Endothelial cell of umbilical vein (primary cell): ENCODE measurements around the gene THSD4. TPM values are rescaled to one million over a fixed set of nuclear protein-coding genes. Genes with fewer than 3 reads are reported as not detected.

Experiments used
- BruUV-seq: library from RNA; stranded (reverse); fragments of 400-500 nt; replicated peaks from 2 replicates; lab custom pipeline; 2021; lab: Mats Ljungman, UMichigan
- CTCF ChIA-PET: fragments of 300-600, 350-600 bp; sonication (Branson Sonifier 250); formaldehyde crosslinking; loops from one replicate; lab custom pipeline; 2021; ENCODE audit warnings: antibody characterized with exemption, inconsistent platforms; lab: Charles Lee
- POLR2A ChIA-PET: fragments of 300-600, 350-600 bp; sonication (Branson Sonifier 250); formaldehyde crosslinking; loops from one replicate; lab custom pipeline; 2021; ENCODE audit warnings: antibody characterized with exemption, inconsistent platforms; lab: Charles Lee
- DNase-seq: peaks from one replicate; pipeline ENCODE4 v3.0.0-alpha.2; 2011; ENCODE audit warnings: low read depth, low spot score
- FAIRE-seq: peaks from 2 replicates; lab custom pipeline; 2011; peaks lifted over from hg19 to GRCh38; lab: Jason Lieb, UNC
- H2AFZ ChIP-seq: 2 replicates; pipeline ENCODE4 v1.6.0; 2012; ENCODE audit warnings: low read depth, low read length, control low read depth, inconsistent platforms
- H3K27ac ChIP-seq: 2 replicates; pipeline ENCODE4 v1.5.1; 2011; ENCODE audit warnings: low read depth, mild to moderate bottlenecking, control low read depth, low read length, moderate library complexity; ENCODE audit not compliant: insufficient read depth
- H3K27me3 ChIP-seq, 2 experiments: 2 replicates each; pipeline versions ENCODE4 v1.6.0 to v1.6.1; 2011; ENCODE audit warnings: low read length in 2 of 2, mixed read lengths in 1 of 2; ENCODE audit not compliant: control insufficient read depth in 2 of 2, insufficient read depth in 2 of 2
- H3K36me3 ChIP-seq, 2 experiments: 2 replicates in 1 of 2; 3 replicates in 1 of 2; pipeline ENCODE4 v1.5.1; 2011; ENCODE audit warnings: low read length in 2 of 2, mild to moderate bottlenecking in 1 of 2, moderate library complexity in 1 of 2; ENCODE audit not compliant: control insufficient read depth in 2 of 2, insufficient read depth in 2 of 2; ENCODE audit errors: extremely low read depth in 1 of 2
- H3K4me1 ChIP-seq: 3 replicates; pipeline ENCODE4 v1.5.1; 2011; ENCODE audit warnings: mild to moderate bottlenecking, low read length; ENCODE audit not compliant: control insufficient read depth, insufficient read depth; ENCODE audit errors: extremely low read depth
- H3K4me2 ChIP-seq: 2 replicates; pipeline ENCODE4 v1.6.1; 2011; ENCODE audit warnings: low read length, control low read depth, mixed read lengths; ENCODE audit not compliant: insufficient read depth
- H3K4me3 ChIP-seq, 3 experiments: fragments of 200-600 bp in 1 of 3; sonication (generic), shearing (Covaris generic) in 1 of 3; replicated peaks in 1 of 3; 2 replicates each; pipeline ENCODE4 v1.5.1; 2011 to 2016; ENCODE audit warnings: control low read depth in 3 of 3, low read length in 3 of 3, mild to moderate bottlenecking in 2 of 3, inconsistent platforms in 1 of 3, low read depth in 1 of 3, moderate library complexity in 1 of 3; ENCODE audit not compliant: insufficient read depth in 1 of 3
- H3K79me2 ChIP-seq: 2 replicates; pipeline ENCODE4 v1.6.0; 2012; ENCODE audit warnings: low read length, inconsistent platforms; ENCODE audit not compliant: control insufficient read depth, insufficient read depth
- H3K9ac ChIP-seq: replicated peaks from 2 replicates; pipeline ENCODE3; 2011; ENCODE audit warnings: low read length, control low read depth; ENCODE audit not compliant: insufficient read depth; ENCODE audit errors: extremely low read depth
- H3K9me1 ChIP-seq: replicated peaks from 3 replicates; pipeline ENCODE4 v1.6.0; 2011; ENCODE audit warnings: mild to moderate bottlenecking, low read length; ENCODE audit not compliant: control insufficient read depth, insufficient read depth; ENCODE audit errors: extremely low read depth
- H3K9me3 ChIP-seq: replicated peaks from 2 replicates; pipeline ENCODE4 v1.5.1; 2012; ENCODE audit warnings: low read length, inconsistent platforms; ENCODE audit not compliant: control insufficient read depth, insufficient read depth
- H4K20me1 ChIP-seq: replicated peaks from 2 replicates; pipeline ENCODE3; 2011; ENCODE audit warnings: mild to moderate bottlenecking, low read length; ENCODE audit not compliant: control insufficient read depth, insufficient read depth; ENCODE audit errors: extremely low read depth
- CTCF ChIP-seq, 2 donors: IDR thresholded peaks; 1 replicate in 1 of 2; 2 replicates in 1 of 2; pipeline ENCODE4 v1.5.1; 2011; ENCODE audit warnings: low read length in 2 of 2, mild to moderate bottlenecking in 2 of 2, moderate library complexity in 2 of 2, control low read depth in 1 of 2, inconsistent platforms in 1 of 2, low read depth in 1 of 2; ENCODE audit not compliant: insufficient read depth in 1 of 2; ENCODE audit errors: extremely low read depth in 1 of 2
- EZH2 ChIP-seq: IDR thresholded peaks from 2 replicates; pipeline ENCODE4 v1.6.1; 2012; ENCODE audit warnings: borderline replicate concordance, low read depth, mild to moderate bottlenecking, moderate library complexity, low read length, inconsistent platforms; ENCODE audit not compliant: severe bottlenecking
- FOS ChIP-seq: IDR thresholded peaks from 2 replicates; pipeline ENCODE4 v1.6.1; 2011; ENCODE audit warnings: mild to moderate bottlenecking, low read length, moderate library complexity, borderline replicate concordance; ENCODE audit not compliant: insufficient read depth
- GATA2 ChIP-seq: IDR thresholded peaks from 2 replicates; pipeline ENCODE4 v1.7.0; 2011; ENCODE audit warnings: low read depth, mild to moderate bottlenecking, moderate library complexity, mixed read lengths, low read length; ENCODE audit not compliant: insufficient read length, insufficient read depth
- JUN ChIP-seq: IDR thresholded peaks from 2 replicates; pipeline ENCODE4 v1.6.1; 2011; ENCODE audit warnings: borderline replicate concordance, low read depth; ENCODE audit not compliant: insufficient read length, insufficient read depth
- MAX ChIP-seq: IDR thresholded peaks from 2 replicates; pipeline ENCODE4 v1.6.1; 2011; ENCODE audit not compliant: insufficient read depth, insufficient read length
- MYC ChIP-seq: IDR thresholded peaks from one replicate; pipeline ENCODE4 v1.6.1; 2011; ENCODE audit warnings: mild to moderate bottlenecking, low read depth, low read length
- dilution Hi-C: fragments of 300-500 bp; cut with MboI; formaldehyde crosslinking; loops from one replicate; pipeline ENCODE4 v1.15.0; 2019; ENCODE audit warnings: low sequenced_read_pairs; ENCODE audit not compliant: extremely low pct_ligation_motif_present
- intact Hi-C: fragments of 100-400 bp; cut with micrococcal nuclease; formaldehyde crosslinking; loops from one replicate; pipeline ENCODE4 v1.10.0; 2022
- polyA plus RNA-seq, 4 experiments: library from polyadenylated mRNA; depleted of rRNA in 3 of 4; stranded (reverse) in 3 of 4; unstranded in 1 of 4; fragments of >200 nt; gene quantifications; 2 replicates each; pipeline versions ENCODE4 v1.2.1 to v1.2.3, GENCODE V29; 2011 to 2012; ENCODE audit warnings: missing spikeins in 1 of 4
- total RNA-seq: library from RNA; stranded (reverse); gene quantifications from 2 replicates; pipeline ENCODE4 v1.2.3, GENCODE V29; 2021

Gene THSD4
- total and polyA plus RNA-seq, 2 donors (not counting 3 experiments of a cell fraction or from before 2014, with no cell fraction given), result 9.9 to 25.4 TPM

GRCh38 chr15:71107501-71107815 is 7.8 kb upstream of the THSD4 start:
- no peaks in the 10 kb centered on the region for H3K4me1 ChIP-seq
- no peak for TF ChIP-seq MYC
- no peak for TF ChIP-seq EZH2
- TF ChIP-seq CTCF (IDR thresholded peaks at IDR 0.05; ENCODE audit: extremely low read depth in 1 of 2, insufficient read depth in 1 of 2, low read depth in 1 of 2, low read length in 2 of 2), result no peak
- TF ChIP-seq JUN, result no peak
- no peak for TF ChIP-seq MAX
- TF ChIP-seq FOS, result no peak
- no peak for TF ChIP-seq GATA2
- H3K9ac ChIP-seq, result no peak overlapping the region
- H3K79me2 ChIP-seq, result no peaks in the 10 kb centered on the region
- H3K27me3 ChIP-seq, result no peaks in the 10 kb centered on the region
- ChIA-PET POLR2A (no interaction called here), CTCF (interaction anchor here (2.5 to 2.8 kb wide), 2 partner anchors 333 to 337 kb away, joined by 33 to 54 read pairs; no protein-coding TSS in a partner anchor)
- dilution Hi-C loops (no loop called here), intact Hi-C loops (no loop called here)
- H3K9me1 ChIP-seq, result no peaks in the 10 kb centered on the region
- no peak overlapping the region for H2AFZ ChIP-seq
- no peaks in the 10 kb centered on the region for H3K36me3 ChIP-seq
- FAIRE-seq (no peak), DNase-seq (no peak)
- H4K20me1 ChIP-seq, result no peaks in the 10 kb centered on the region
- no peak overlapping the region for H3K27ac ChIP-seq
- BruUV-seq, result no TSS peak
- no peak overlapping the region for H3K4me3 ChIP-seq
- no peaks in the 10 kb centered on the region for H3K9me3 ChIP-seq
- H3K4me2 ChIP-seq, result no peak overlapping the region
